Measurements from ENCODE around the gene SAPCD2. TPM values are rescaled to one million over a fixed set of nuclear protein-coding genes. Genes with fewer than 3 reads are reported as not detected.

The SAPCD2 gene
- total RNA-seq, 1 experiment from 2014 or later, result 41.1 TPM

DNA sequence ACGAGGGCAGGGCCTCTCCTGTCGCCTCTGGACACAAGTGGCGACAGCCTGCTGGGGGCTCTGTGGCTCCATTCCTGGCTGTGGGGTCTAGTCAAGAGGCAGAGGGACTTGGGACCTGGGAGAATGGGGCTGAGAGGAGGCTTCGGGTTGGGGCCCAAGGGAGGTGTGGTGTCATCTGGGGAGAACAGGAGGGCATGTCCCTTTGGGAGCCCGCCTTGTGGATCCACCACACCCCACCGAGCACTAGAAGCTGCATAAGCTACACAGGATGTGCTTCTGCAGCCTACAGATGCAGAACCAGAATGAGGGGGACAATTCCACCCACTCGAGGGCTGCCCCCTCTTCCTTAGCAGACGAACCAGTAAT, 12.6 kb upstream of the SAPCD2 start:
- Mint-ChIP-seq H3K27me3 (ENCODE audit: unreplicated experiment) (no peaks in the 10 kb centered on the region), H3K36me3 (ENCODE audit: insufficient read depth, unreplicated experiment) (peaks cover 40% of the 10 kb centered on the region), H3K4me3 (ENCODE audit: low read depth, unreplicated experiment) (no peak overlapping the region), H3K27ac (ENCODE audit: unreplicated experiment) (no peak overlapping the region), H3K4me1 (ENCODE audit: low read depth, unreplicated experiment) (peaks cover 6% of the 10 kb centered on the region), H3K9me3 (ENCODE audit: low read depth, unreplicated experiment) (no peaks in the 10 kb centered on the region)
- TF ChIP-seq, protein P1, sequence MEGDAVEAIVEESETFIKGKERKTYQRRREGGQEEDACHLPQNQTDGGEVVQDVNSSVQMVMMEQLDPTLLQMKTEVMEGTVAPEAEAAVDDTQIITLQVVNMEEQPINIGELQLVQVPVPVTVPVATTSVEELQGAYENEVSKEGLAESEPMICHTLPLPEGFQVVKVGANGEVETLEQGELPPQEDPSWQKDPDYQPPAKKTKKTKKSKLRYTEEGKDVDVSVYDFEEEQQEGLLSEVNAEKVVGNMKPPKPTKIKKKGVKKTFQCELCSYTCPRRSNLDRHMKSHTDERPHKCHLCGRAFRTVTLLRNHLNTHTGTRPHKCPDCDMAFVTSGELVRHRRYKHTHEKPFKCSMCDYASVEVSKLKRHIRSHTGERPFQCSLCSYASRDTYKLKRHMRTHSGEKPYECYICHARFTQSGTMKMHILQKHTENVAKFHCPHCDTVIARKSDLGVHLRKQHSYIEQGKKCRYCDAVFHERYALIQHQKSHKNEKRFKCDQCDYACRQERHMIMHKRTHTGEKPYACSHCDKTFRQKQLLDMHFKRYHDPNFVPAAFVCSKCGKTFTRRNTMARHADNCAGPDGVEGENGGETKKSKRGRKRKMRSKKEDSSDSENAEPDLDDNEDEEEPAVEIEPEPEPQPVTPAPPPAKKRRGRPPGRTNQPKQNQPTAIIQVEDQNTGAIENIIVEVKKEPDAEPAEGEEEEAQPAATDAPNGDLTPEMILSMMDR (IDR thresholded peaks at IDR 0.05; ENCODE audit: unreplicated experiment), result no peak
- DNase-seq, result no peak
- intact Hi-C loops (cut with micrococcal nuclease; ENCODE audit: unreplicated experiment), result no loop called here
- CTCF ChIA-PET, result interaction anchor here (0.7 kb wide), 1 partner anchor 9 kb away, joined by 3 read pairs; no protein-coding TSS in a partner anchor
- BruUV-seq (replicated peaks), result no TSS peak

DNA sequence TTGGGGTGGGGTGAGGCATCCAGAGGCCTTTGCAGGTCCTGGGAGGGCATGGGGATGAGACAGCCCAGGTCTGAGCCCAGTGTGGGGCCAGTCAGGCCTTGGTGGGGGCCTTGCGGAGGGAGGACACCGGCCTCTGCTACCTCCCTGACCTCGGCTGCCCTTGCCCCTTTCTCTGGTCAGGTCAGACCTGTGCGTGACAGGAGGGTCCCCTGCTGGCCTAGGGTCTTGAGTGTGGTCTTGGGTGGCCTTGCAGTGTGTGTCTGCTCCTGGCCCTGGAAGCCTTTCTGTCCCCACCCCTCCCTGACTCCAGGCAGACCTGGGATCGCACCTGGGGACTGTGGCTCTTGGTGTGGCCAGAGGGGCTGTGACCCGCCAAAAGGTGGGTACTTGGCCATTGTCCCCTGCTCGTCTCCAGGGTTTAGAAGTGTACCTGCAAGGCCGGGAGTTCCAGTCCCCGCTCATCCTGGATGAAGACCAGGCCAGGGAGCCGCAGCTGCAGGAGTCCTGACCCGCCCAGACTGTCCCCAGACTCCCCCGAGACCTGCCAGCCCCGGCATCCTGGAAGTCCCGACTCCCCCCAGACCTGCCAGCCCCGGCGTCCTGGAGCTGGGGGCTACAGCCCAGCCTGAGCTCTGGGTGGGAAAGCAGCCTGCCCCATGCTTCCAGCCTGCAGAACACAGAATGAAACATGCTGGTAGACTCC, 12.0 kb upstream of the SAPCD2 start:
- no TSS peak for BruUV-seq (replicated peaks)
- peaks cover 34% of the 10 kb centered on the region for H3K36me3 Mint-ChIP-seq (ENCODE audit: insufficient read depth, unreplicated experiment)
- no peaks in the 10 kb centered on the region for H3K9me3 Mint-ChIP-seq (ENCODE audit: low read depth, unreplicated experiment)
- DNase-seq, result no peak
- intact Hi-C loops (cut with micrococcal nuclease; ENCODE audit: unreplicated experiment), result no loop called here
- CTCF ChIA-PET, result no interaction called here
- H3K4me1 Mint-ChIP-seq (ENCODE audit: low read depth, unreplicated experiment), result peaks cover 6% of the 10 kb centered on the region
- H3K27me3 Mint-ChIP-seq (ENCODE audit: unreplicated experiment), result no peaks in the 10 kb centered on the region
- TF ChIP-seq, protein P1 (IDR thresholded peaks at IDR 0.05; ENCODE audit: unreplicated experiment), result no peak
- no peak overlapping the region for H3K4me3 Mint-ChIP-seq (ENCODE audit: low read depth, unreplicated experiment)
- H3K27ac Mint-ChIP-seq (ENCODE audit: unreplicated experiment), result no peak overlapping the region

DNA sequence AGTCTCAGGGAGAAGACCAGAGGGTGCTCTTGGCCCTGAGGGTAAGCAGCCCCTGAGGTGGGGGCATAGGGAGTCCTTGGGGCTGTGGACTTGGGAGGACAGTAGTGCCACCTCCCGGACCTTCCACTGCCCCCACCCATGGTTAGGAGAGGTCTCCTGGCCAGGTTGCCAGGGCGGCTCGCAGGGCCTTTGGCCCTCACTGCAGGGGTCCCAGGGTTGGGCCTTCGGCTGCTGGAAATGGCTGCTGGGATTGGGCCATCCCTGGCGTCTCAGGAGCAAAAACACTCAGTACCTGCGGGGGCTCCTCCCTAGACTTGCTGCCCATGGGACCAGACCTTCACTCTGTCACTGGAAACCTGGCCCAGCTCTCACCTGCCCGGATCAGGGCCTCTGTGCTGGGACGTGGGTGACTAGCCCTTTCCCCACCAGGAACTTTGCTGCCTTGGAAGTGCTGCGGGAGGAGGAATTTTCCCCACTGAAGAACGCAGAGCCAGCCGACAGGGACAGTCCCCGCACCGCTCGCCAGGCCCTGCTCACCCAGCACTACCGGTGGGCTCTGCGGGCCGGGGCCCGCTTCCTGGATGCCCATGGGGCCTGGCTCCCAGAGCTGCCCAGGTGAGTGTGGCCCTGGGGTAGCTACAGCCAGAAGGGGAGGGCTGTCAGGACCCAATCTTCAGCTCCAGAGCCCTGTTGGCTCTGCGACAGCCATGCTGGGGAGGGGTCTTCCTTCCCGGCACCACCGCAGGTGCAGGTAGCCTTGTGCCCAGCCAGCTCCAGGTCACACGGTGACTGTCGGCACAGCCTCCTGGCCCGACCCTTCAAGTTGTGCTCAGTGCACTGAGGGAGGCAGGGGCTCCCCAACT, 10.1 kb upstream of the SAPCD2 start:
- Mint-ChIP-seq H3K27me3 (ENCODE audit: unreplicated experiment) (no peaks in the 10 kb centered on the region), H3K36me3 (ENCODE audit: insufficient read depth, unreplicated experiment) (peaks cover 18% of the 10 kb centered on the region), H3K9me3 (ENCODE audit: low read depth, unreplicated experiment) (no peaks in the 10 kb centered on the region), H3K27ac (ENCODE audit: unreplicated experiment) (no peak overlapping the region), H3K4me1 (ENCODE audit: low read depth, unreplicated experiment) (peaks cover 3% of the 10 kb centered on the region), H3K4me3 (ENCODE audit: low read depth, unreplicated experiment) (no peak overlapping the region)
- CTCF ChIA-PET, result no interaction called here
- no TSS peak for BruUV-seq (replicated peaks)
- TF ChIP-seq, protein P1 (IDR thresholded peaks at IDR 0.05; ENCODE audit: unreplicated experiment), result no peak
- intact Hi-C loops (cut with micrococcal nuclease; ENCODE audit: unreplicated experiment), result no loop called here
- DNase-seq, result no peak

DNA sequence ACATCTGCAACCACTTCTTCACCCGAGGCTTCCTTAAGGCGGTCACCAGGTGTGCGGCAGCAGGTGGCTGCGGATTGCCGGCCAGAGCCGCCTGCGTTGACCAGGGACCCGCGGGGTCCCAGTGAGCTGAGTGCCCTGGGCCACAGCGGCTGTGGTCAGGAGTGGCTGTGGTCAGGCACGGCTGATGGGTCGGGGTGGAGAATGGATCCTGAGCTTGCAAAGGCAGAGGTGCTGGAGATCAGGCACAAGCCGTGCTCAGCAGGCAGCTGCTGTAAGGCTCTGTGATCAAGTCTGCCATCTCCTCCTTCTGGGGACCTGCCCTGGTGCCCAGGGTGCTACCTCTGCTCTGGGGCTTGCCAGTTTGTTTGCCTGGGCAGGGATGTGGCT, 9.0 kb upstream of the SAPCD2 start:
- Mint-ChIP-seq H3K27me3 (ENCODE audit: unreplicated experiment) (no peaks in the 10 kb centered on the region), H3K27ac (ENCODE audit: unreplicated experiment) (no peak overlapping the region), H3K4me3 (ENCODE audit: low read depth, unreplicated experiment) (no peak overlapping the region), H3K4me1 (ENCODE audit: low read depth, unreplicated experiment) (no peaks in the 10 kb centered on the region), H3K9me3 (ENCODE audit: low read depth, unreplicated experiment) (no peaks in the 10 kb centered on the region), H3K36me3 (ENCODE audit: insufficient read depth, unreplicated experiment) (peaks cover 8% of the 10 kb centered on the region)
- DNase-seq, result no peak
- intact Hi-C loops (cut with micrococcal nuclease; ENCODE audit: unreplicated experiment), result no loop called here
- no TSS peak for BruUV-seq (replicated peaks)
- TF ChIP-seq, protein P1 (IDR thresholded peaks at IDR 0.05; ENCODE audit: unreplicated experiment), result no peak
- CTCF ChIA-PET, result no interaction called here
